ENCODE results near the gene UFSP1.

Gene UFSP1

GRCh38 chr7:100885440-100886141 lies 3.9 kb downstream of the UFSP1 start:
- no peak for TF ChIP-seq CTCF (IDR thresholded peaks at IDR 0.05; ENCODE audit: borderline replicate concordance, control extremely low read depth, extremely low read depth, insufficient read depth, missing control alignments)
- DNase-seq (ENCODE audit: low spot score): no peak
- in situ Hi-C loops (cut with MboI; ENCODE audit: low sequenced_read_pairs, unreplicated experiment): no loop called here

GRCh38 chr7:100884736-100885439 lies 4.6 kb downstream of the UFSP1 start:
- in situ Hi-C loops (cut with MboI; ENCODE audit: low sequenced_read_pairs, unreplicated experiment): no loop called here
- DNase-seq (ENCODE audit: low spot score): no peak
- no peak for TF ChIP-seq CTCF (IDR thresholded peaks at IDR 0.05; ENCODE audit: borderline replicate concordance, control extremely low read depth, extremely low read depth, insufficient read depth, missing control alignments)

- no peak for TF ChIP-seq CTCF (IDR thresholded peaks at IDR 0.05; ENCODE audit: borderline replicate concordance, control extremely low read depth, extremely low read depth, insufficient read depth, missing control alignments)
- DNase-seq (ENCODE audit: low spot score): no peak
- in situ Hi-C loops (cut with MboI; ENCODE audit: low sequenced_read_pairs, unreplicated experiment): no loop called here
Observed at GRCh38 chr7:100882785-100883526, 6.6 kb downstream of the UFSP1 start.

GRCh38 chr7:100882201-100882600 lies 7.3 kb downstream of the UFSP1 start:
- no peak for DNase-seq (ENCODE audit: low spot score)
- in situ Hi-C loops (cut with MboI; ENCODE audit: low sequenced_read_pairs, unreplicated experiment): no loop called here
- TF ChIP-seq CTCF (IDR thresholded peaks at IDR 0.05; ENCODE audit: borderline replicate concordance, control extremely low read depth, extremely low read depth, insufficient read depth, missing control alignments): no peak

GRCh38 chr7:100881136-100881535 lies 8.4 kb downstream of the UFSP1 start:
- in situ Hi-C loops (cut with MboI; ENCODE audit: low sequenced_read_pairs, unreplicated experiment): no loop called here
- DNase-seq (ENCODE audit: low spot score): no peak
- no peak for TF ChIP-seq CTCF (IDR thresholded peaks at IDR 0.05; ENCODE audit: borderline replicate concordance, control extremely low read depth, extremely low read depth, insufficient read depth, missing control alignments)

GRCh38 chr7:100880645-100881044 lies 8.9 kb downstream of the UFSP1 start:
- no peak for TF ChIP-seq CTCF (IDR thresholded peaks at IDR 0.05; ENCODE audit: borderline replicate concordance, control extremely low read depth, extremely low read depth, insufficient read depth, missing control alignments)
- no peak for DNase-seq (ENCODE audit: low spot score)
- in situ Hi-C loops (cut with MboI; ENCODE audit: low sequenced_read_pairs, unreplicated experiment): no loop called here
